Activated T-cell treated with anti-CD3 and anti-CD28 coated beads, Interleukin-2, amount 50 U/mL, for 24 hours (primary cell): ENCODE results near the gene TMBIM6.
A peak's percentile ranks its signal among the peaks of the same experiment; 100 is the strongest.

Experiments used
- DNase-seq: peaks from one replicate; pipeline ENCODE4 v3.0.0-alpha.2; 2020
- H3K27ac Mint-ChIP-seq: 2 replicates; pipeline ENCODE4 v1.8.0; 2020; ENCODE audit warnings: mild to moderate bottlenecking, mixed read lengths
- H3K27me3 Mint-ChIP-seq: 2 replicates; pipeline ENCODE4 v1.8.0; 2020; ENCODE audit warnings: mixed read lengths
- H3K36me3 Mint-ChIP-seq: 2 replicates; pipeline ENCODE4 v1.8.0; 2020; ENCODE audit warnings: low read depth, mixed read lengths
- H3K4me1 Mint-ChIP-seq: 2 replicates; pipeline ENCODE4 v1.8.0; 2020; ENCODE audit warnings: low read depth, mixed read lengths
- H3K4me3 Mint-ChIP-seq: 2 replicates; pipeline ENCODE4 v1.8.0; 2020; ENCODE audit warnings: mild to moderate bottlenecking, moderate library complexity, mixed read lengths
- H3K9me3 Mint-ChIP-seq: 2 replicates; pipeline ENCODE4 v1.8.0; 2020; ENCODE audit warnings: mixed read lengths

Gene TMBIM6

DNA sequence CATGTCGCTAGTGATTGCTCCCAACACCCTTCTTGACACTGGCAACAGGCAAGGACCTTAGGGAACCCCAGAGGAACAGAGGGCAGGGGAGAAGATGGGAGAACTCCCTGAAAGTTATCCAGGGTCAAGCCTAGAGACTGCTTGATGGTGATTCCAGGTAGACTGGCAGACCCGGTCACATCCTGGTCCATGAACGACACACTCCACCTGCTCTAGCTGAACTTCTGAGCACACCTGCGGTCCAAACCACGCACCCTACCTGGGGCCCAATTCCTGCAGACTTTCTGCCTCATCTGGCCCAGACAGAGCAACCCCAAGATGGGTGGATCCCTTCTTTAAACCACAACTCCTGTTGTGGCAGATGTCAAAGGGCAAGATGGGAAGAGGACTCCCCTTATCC lies 52.7 kb downstream of the TMBIM6 start:
- H3K27me3 Mint-ChIP-seq: no peaks in the 10 kb centered on the region
- H3K4me1 Mint-ChIP-seq: no peaks in the 10 kb centered on the region
- no peak for DNase-seq
- no peak overlapping the region for H3K4me3 Mint-ChIP-seq
- no peak overlapping the region for H3K27ac Mint-ChIP-seq
- no peaks in the 10 kb centered on the region for H3K9me3 Mint-ChIP-seq
- peaks cover 4% of the 10 kb centered on the region for H3K36me3 Mint-ChIP-seq

DNA sequence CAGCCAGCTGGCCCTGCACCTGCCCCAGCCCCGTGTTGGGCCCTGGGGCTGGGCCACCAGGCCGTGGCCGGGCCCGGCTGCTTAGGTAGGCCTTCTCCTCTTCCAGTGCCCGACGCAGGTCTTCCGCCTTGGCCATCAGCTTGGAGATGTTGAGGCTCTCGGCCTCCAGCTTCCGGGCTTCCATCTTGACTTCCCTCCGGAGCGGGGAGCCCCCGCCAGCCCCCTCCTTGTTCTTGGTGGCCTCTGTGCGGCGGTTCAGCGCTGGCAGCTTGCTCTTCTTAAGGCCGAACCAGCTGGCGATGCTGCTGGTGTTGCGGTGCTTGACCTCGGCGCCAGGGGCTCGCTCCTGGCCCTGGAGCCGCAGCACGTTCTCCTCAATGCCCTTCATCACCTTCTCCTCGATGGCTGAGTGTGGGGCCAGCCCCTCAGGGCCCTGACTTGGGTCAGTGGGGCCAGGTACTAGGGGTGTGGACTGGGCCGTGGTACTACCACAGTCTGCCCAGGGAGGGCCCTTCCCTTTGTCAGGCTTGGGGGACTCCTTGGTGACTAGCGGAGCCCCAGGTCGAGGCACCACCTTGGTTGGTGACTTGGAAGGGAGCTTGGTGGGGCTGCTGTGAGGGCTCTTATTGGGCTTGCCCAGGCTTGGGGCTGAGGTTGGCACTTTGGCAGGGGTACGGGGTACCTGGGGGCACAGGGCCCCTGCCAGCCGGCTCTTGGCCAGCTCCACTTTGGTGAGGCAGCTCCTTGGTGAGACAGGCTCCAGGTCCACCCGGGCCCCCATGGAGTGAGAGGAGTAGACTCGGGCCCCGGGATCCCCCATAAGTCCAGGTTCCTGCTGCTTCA lies 53.7 kb downstream of the TMBIM6 start:
- H3K27me3 Mint-ChIP-seq: no peaks in the 10 kb centered on the region
- H3K27ac Mint-ChIP-seq: no peak overlapping the region
- H3K4me1 Mint-ChIP-seq: no peaks in the 10 kb centered on the region
- no peak for DNase-seq
- peaks cover 4% of the 10 kb centered on the region for H3K36me3 Mint-ChIP-seq
- H3K4me3 Mint-ChIP-seq: no peak overlapping the region
- no peaks in the 10 kb centered on the region for H3K9me3 Mint-ChIP-seq

DNA sequence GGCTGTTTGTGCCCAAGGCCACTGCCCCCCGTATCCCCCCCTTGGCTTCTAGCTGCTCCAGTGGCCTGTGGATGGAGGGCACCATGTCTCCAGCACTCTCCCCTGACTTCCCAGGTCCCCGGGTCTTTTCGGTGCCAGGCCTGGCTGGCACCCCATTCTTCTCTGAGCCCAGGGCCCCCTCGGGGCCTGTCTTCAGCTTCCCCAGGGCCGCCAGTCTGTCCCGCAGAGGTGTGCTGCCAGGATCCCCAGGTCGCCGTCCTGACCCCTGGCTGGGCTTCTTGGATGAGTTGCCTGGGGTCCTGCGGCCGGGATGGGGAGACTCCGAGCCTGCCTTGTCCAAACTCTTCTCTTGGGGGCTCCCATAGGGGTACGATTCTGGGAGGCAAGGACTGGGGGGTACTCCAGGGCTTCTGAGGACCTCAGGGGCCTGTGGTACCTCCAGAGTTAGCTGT lies 54.3 kb downstream of the TMBIM6 start:
- Mint-ChIP-seq H3K4me3 (no peak overlapping the region), H3K4me1 (no peaks in the 10 kb centered on the region), H3K27me3 (no peaks in the 10 kb centered on the region), H3K27ac (no peak overlapping the region), H3K36me3 (peaks cover 9% of the 10 kb centered on the region), H3K9me3 (no peaks in the 10 kb centered on the region)
- DNase-seq: no peak

DNA sequence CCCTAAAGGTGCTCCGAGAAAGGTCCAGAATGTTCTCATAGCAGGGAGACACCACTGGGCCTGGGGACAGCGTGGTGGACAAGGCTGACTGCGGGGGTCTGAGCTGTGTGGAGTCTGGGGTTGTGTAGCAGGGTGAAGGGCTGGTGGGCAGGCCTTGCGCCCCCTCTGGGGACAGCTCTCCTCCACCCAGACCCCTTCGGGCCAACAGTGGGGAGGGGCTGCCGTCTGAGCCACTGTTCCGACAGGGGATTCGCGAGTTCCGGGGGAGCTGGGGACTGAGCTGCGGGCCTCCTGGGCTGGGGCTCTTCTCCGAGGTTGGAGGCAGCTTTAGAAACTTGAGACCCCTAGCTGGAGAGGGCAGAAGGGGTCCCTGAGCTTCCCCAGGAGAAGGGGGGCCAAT lies 54.8 kb downstream of the TMBIM6 start:
- Mint-ChIP-seq H3K27ac (no peak overlapping the region), H3K4me3 (no peak overlapping the region), H3K9me3 (no peaks in the 10 kb centered on the region), H3K27me3 (no peaks in the 10 kb centered on the region), H3K4me1 (no peaks in the 10 kb centered on the region), H3K36me3 (peaks cover 11% of the 10 kb centered on the region)
- no peak for DNase-seq

DNA sequence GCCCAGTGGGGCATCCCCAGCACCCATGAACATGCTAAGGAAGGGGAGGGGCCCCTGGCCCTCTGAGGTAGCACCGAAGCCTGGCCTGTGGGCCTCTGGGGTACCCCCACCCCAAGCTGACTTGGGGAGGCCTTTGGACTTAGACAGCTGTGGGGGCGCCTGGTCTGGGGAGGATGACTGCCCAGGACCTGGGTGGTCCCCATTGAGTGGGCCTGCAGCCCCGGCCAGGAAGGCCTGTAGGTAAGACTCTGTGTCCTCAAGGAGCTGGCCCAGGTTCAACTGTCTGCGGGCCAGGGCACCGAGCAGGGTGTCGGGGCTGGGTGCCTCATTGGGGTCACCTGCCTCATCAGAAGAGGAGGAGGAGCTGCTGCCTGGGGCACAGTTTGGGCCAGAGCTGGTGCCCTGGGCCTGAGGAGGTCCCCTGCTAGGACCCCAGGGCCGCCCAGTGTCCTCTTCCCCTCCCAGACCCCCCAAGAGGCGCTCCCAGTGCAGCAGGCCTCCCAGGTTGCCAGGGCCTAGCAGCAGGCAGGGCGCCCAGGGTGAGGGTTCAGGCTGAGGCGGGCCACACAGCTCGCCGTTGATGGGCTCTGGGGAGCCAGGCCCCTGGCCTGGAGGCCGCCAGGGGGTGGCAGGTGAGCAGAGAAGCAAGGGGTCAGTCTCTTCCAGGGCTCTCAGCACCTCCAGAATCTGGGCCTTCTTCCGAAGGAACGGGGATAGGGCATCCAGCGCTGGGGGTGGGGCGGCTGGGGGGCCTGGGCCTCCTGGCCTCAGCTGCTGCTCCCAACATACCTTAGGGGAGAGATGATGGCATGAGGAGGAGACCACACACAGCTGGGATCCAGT lies 55.5 kb downstream of the TMBIM6 start:
- Mint-ChIP-seq H3K4me3 (no peak overlapping the region), H3K27me3 (no peaks in the 10 kb centered on the region), H3K36me3 (peaks cover 17% of the 10 kb centered on the region), H3K9me3 (no peaks in the 10 kb centered on the region), H3K27ac (no peak overlapping the region), H3K4me1 (no peaks in the 10 kb centered on the region)
- no peak for DNase-seq

DNA sequence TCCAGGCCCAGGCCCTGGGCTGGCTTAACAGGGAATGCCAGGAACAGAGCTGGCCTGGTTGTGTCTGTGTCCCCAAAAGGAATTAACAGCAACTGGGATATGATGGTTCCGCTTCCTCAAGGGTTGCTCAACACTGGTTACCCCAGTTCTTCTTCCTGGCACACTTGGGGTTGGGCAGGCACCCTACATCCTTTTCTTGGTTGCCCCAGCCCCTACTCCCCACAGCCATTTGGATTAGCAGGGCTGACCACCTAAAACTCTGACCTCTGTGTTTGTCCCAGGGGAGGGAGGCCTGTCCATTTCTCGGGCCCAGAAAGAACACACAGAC lies 56.1 kb downstream of the TMBIM6 start:
- no peak overlapping the region for H3K27ac Mint-ChIP-seq
- H3K4me1 Mint-ChIP-seq: no peaks in the 10 kb centered on the region
- peaks cover 18% of the 10 kb centered on the region for H3K36me3 Mint-ChIP-seq
- no peaks in the 10 kb centered on the region for H3K27me3 Mint-ChIP-seq
- no peak overlapping the region for H3K4me3 Mint-ChIP-seq
- H3K9me3 Mint-ChIP-seq: no peaks in the 10 kb centered on the region
- DNase-seq: no peak

DNA sequence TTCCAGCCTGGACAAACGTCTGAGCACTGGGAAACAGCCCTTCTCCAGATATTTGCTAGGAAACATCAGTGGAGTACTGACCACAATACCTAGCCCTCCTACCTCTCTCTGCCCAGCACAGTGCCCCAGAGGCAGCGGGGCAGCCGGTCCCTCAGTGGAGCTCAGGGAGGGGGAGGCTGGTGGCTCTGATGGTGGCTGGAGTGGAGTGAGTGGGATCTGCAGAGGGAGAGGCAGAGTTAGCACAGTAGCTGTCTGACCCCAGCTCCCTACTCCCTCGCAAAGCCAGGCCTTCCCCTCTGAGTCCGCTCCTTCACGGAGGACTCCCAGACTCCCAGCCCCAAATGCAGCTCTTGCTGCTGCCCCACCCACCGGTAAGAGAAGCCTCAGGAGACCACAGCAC lies 56.9 kb downstream of the TMBIM6 start:
- Mint-ChIP-seq H3K27me3 (no peaks in the 10 kb centered on the region), H3K27ac (no peak overlapping the region), H3K4me1 (no peaks in the 10 kb centered on the region), H3K9me3 (no peaks in the 10 kb centered on the region), H3K36me3 (peaks cover 19% of the 10 kb centered on the region), H3K4me3 (no peak overlapping the region)
- DNase-seq: no peak

DNA sequence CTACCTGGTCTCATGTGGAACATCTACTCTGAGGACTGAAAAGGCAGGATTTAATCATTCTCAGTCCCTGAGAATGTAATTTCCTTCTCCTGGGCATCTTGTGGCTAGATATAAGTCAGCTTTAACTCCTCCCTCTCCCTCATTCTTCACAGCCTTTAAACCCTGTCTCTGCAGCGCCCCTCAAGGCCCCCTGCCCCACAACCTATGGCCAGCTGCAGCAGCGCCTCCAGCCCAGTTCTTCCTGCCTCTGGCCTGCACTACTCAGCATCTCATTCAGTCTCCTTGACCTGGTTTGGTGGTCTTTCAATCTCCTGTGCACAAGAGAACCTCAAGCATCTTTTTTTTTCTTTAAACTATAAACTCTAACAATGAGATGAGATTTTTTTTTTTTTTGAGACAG lies 57.6 kb downstream of the TMBIM6 start:
- H3K36me3 Mint-ChIP-seq: peaks cover 19% of the 10 kb centered on the region
- no peaks in the 10 kb centered on the region for H3K27me3 Mint-ChIP-seq
- DNase-seq: no peak
- H3K27ac Mint-ChIP-seq: peak overlapping the region; percentile 26
- no peaks in the 10 kb centered on the region for H3K9me3 Mint-ChIP-seq
- no peak overlapping the region for H3K4me3 Mint-ChIP-seq
- H3K4me1 Mint-ChIP-seq: no peaks in the 10 kb centered on the region

DNA sequence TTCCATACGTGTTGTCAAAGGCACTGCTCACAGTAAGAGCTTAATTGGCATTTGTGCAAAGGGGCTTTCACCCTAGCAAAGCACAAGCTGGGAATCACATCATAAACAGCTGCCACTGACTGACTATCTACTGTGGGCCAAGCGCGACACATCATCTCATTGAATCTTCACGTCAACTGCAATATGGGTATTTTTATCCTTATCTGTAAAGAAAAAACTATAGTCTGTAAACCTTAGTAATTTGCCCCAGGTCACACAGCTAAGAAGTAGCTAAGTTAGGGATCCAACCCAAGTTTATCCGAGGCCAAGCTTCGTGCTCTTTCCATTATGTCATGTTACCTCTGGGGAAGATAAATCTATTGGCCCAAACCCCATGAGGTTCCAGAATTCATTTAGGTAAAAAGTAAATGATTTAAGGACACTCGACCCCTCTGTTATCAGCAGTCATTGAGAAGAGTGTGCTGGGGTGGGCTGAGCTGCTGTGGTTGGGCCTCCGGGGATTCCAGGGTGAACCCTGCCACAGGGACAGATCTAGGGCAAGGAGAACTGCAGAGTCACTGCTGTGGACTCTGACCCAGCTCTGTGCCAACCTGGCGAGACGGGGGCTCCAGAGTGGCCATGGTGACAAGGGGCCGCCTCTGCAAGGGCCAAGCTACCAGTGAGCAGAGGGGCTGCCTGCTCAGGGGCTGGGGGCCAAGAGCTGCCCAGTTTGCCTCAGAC lies 59.2 kb downstream of the TMBIM6 start:
- no peak overlapping the region for H3K27ac Mint-ChIP-seq
- no peaks in the 10 kb centered on the region for H3K27me3 Mint-ChIP-seq
- H3K9me3 Mint-ChIP-seq: no peaks in the 10 kb centered on the region
- H3K4me3 Mint-ChIP-seq: no peak overlapping the region
- no peak for DNase-seq
- peaks cover 23% of the 10 kb centered on the region for H3K36me3 Mint-ChIP-seq
- no peaks in the 10 kb centered on the region for H3K4me1 Mint-ChIP-seq

DNA sequence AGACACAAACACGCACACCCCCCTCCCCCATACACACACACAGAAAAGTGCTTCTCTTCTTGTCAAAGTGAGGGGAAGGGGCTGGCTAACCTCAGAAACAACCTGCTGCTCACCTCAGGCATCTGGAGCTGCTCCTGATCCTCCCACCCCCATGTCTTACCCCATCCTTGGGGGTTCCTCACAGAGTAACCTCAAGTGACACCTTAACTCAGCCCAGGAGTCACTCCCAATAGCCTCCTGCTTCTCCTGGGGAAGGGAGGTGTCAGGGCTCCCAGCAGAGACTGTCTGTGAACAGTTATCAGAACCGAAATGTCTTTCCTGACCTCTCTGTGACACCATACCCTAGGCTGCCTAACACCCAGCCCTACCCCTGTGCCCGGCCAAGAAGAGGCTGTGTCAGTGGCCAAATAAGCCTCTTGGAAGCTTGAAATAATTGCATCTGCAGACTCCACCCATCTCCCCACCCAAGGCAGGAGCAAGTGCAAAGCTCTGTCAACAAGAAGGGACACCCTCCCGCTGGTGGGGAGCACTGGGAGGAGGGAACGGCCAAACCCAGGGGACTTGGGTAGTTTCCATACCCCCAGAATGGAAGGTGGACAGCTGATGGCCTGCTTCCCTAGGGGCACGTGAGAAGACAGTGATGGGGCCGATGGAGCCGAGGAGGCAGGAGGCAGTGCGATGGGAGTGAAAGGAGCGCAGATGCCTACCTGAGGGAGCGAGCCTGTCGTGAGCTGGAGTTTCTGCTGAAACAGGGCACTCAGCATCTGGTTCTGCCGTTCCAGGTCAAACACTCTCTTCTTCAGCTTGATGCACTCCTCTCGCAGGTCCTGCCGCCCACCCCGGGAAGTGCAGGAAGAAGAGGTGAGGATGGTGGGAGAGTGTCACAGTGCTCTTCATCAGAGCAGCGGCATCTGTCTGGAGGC lies 60.0 kb downstream of the TMBIM6 start:
- Mint-ChIP-seq H3K27ac (no peak overlapping the region), H3K4me3 (no peak overlapping the region), H3K9me3 (no peaks in the 10 kb centered on the region), H3K36me3 (peaks cover 19% of the 10 kb centered on the region), H3K4me1 (no peaks in the 10 kb centered on the region), H3K27me3 (no peaks in the 10 kb centered on the region)
- no peak for DNase-seq

DNA sequence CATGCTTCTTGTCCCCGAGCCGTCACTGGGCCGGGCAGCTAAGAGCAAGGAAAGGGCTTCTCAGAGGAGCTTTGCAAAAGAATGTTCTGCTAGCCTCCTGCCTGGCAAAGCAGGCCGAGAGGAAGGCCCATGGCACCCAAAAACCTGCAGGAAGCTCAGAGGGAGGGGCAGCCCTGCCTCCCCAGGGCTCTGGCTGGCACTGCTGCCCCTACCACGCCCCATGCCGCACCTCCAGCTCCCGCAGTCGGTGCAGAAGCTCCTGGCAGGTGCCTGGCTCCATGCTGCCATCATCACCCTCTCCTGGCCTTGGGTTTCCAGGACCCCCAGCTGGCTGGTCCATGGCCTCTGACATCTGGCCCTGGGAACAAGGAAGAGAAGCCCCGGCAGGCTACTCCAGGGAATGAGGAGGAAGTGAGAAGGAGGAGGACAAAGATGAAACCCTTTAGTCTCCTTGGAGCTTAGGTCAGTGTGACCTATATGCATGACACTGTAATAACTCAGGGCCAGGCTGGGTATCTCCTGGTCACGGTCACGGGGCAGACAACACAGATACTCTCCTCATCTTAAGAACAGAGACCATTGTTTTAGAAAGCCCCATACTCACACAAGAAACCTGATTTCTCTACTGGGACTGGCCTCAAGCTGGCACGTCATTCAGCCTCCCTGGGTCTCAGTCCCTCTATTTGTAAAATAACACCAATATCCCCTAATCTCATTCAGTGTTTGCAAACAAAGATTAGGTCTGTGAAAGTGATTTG lies 62.5 kb downstream of the TMBIM6 start:
- Mint-ChIP-seq H3K4me3 (no peak overlapping the region), H3K4me1 (no peaks in the 10 kb centered on the region), H3K9me3 (no peaks in the 10 kb centered on the region), H3K27ac (no peak overlapping the region), H3K27me3 (no peaks in the 10 kb centered on the region), H3K36me3 (peaks cover 19% of the 10 kb centered on the region)
- no peak for DNase-seq

DNA sequence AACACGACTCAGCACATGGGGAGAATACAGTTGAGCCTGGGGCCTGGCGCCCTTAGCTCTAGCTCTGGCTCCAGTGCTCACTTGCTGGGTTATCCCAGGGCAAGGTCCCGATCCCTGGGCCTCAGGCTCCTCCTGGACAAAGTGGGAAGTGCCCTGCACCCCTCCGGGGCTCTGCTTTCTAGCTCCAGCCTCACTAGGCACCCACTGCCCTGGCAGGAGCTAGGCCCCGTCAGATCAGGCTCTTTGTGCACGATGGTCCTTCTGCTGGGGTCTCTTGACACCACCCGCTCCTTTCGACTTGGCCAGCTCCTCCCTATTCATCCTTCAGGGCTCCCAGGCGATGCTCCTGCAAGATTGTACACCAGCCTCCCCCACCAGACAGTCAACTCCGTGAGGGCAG lies 63.5 kb downstream of the TMBIM6 start:
- no peak for DNase-seq
- Mint-ChIP-seq H3K4me1 (no peaks in the 10 kb centered on the region), H3K27ac (no peak overlapping the region), H3K36me3 (peaks cover 19% of the 10 kb centered on the region), H3K4me3 (no peak overlapping the region), H3K9me3 (no peaks in the 10 kb centered on the region), H3K27me3 (no peaks in the 10 kb centered on the region)

DNA sequence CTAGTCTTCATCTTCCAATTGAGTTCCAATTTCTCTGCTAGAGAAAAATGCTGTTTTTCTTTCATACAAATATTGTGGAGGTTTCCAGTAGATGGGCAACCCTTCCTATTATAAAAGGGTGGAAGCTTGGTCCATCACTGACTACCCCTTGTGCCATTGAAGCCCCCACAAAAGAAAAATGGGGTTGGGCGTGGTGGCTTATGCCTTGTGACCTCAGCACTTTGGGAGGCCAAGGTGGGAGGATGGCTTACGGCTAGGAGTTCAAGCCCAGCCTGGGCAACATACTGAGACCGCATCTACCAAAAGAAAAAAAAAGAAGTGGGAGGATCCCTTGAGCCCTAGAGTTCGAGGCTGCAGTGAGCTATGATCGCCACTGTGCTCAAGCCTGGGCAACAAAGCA lies 64.1 kb downstream of the TMBIM6 start:
- peaks cover 17% of the 10 kb centered on the region for H3K36me3 Mint-ChIP-seq
- no peaks in the 10 kb centered on the region for H3K27me3 Mint-ChIP-seq
- DNase-seq: no peak
- no peak overlapping the region for H3K4me3 Mint-ChIP-seq
- H3K9me3 Mint-ChIP-seq: no peaks in the 10 kb centered on the region
- no peaks in the 10 kb centered on the region for H3K4me1 Mint-ChIP-seq
- H3K27ac Mint-ChIP-seq: no peak overlapping the region
